ENCODE measurements around the gene BIRC6.

GRCh38 chr2:32523686-32524085, 166.9 kb downstream of the BIRC6 start:
- TF ChIP-seq CTCF (IDR thresholded peaks at IDR 0.05) (no peak), POLR2A (IDR thresholded peaks at IDR 0.05) (no peak)
